ENCODE data around the gene PPP1R14B. TPM values are rescaled to one million over a fixed set of nuclear protein-coding genes. Genes with fewer than 3 reads are reported as not detected.

PPP1R14B gene
- total RNA-seq, 4 donors from 2014 or later: 9.5 to 63.4 (median 28.3) TPM

GRCh38 chr11:64251016-64251752 lies 4.4 kb upstream of the PPP1R14B start, which contains the start of gene PLCB3:
Gene PLCB3 (plus strand): TSS chr11:64251530. CDS start chr11:64251650, 120 bp downstream.
- Histone ChIP-seq H3K9me3 (no peaks in the 10 kb centered on the region), H3K27me3 (no peaks in the 10 kb centered on the region), H3K4me3 (peak within 1 kb of the TSS; percentile 82 to 88), H3K27ac (peak within 1 kb of the TSS; percentile 63 to 75), H3K36me3 (no peaks in the 10 kb centered on the region), H3K4me1 (peaks cover 0 to 16% of the 10 kb centered on the region in 2 donors)
- peak; percentile 82 for TF ChIP-seq POLR2A (IDR thresholded peaks at IDR 0.05)
- TF ChIP-seq, protein P1, sequence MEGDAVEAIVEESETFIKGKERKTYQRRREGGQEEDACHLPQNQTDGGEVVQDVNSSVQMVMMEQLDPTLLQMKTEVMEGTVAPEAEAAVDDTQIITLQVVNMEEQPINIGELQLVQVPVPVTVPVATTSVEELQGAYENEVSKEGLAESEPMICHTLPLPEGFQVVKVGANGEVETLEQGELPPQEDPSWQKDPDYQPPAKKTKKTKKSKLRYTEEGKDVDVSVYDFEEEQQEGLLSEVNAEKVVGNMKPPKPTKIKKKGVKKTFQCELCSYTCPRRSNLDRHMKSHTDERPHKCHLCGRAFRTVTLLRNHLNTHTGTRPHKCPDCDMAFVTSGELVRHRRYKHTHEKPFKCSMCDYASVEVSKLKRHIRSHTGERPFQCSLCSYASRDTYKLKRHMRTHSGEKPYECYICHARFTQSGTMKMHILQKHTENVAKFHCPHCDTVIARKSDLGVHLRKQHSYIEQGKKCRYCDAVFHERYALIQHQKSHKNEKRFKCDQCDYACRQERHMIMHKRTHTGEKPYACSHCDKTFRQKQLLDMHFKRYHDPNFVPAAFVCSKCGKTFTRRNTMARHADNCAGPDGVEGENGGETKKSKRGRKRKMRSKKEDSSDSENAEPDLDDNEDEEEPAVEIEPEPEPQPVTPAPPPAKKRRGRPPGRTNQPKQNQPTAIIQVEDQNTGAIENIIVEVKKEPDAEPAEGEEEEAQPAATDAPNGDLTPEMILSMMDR (IDR thresholded peaks at IDR 0.05): peak; percentile 70 to 95 (median 85)
- intact Hi-C loops (cut with DNase I; ENCODE audit: low total_unique reads): no loop called here
- peak in 1 of 2 donors; percentile 70 for DNase-seq

DNA sequence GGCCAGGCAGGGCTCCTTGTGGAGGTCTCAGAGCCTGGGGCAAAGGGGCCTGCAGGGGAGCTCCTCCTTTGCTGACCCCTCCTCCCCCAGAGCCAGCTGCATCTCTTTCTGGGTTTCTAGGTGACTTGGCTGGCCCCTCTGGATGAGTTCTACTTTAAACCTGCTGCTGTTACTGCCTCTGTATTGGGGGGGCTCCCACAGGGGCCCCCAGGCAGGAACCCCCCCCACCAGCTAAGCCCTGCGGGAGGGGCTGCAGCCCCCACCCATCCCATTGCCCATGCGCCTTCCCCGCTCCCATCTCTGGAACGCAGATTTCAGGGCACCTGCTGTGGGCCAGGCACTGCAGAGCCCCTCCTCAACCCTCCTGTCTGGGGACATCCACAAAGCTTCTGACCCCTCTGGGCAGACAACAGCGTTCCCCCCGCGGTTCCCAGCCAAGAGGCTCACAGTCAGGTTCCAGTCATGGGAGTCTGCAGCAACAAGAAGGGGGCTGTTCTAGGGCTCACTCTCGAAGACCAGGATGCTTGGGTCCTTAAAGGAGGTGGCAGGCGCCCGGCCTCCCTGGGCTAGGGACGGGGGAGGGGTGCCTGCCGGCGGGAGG lies 3.8 kb upstream of the PPP1R14B start:
- H3K4me1 ChIP-seq: peaks cover 0 to 16% of the 10 kb centered on the region in 2 donors
- DNase-seq: no peak
- TF ChIP-seq, protein P1 (IDR thresholded peaks at IDR 0.05): no peak
- no peaks in the 10 kb centered on the region for H3K36me3 ChIP-seq
- H3K27me3 ChIP-seq: no peaks in the 10 kb centered on the region
- intact Hi-C loops (cut with DNase I; ENCODE audit: low total_unique reads): no loop called here
- H3K27ac ChIP-seq: peak overlapping the region; percentile 57 to 63
- H3K9me3 ChIP-seq: no peaks in the 10 kb centered on the region
- H3K4me3 ChIP-seq: peak overlapping the region; percentile 82 to 88

DNA sequence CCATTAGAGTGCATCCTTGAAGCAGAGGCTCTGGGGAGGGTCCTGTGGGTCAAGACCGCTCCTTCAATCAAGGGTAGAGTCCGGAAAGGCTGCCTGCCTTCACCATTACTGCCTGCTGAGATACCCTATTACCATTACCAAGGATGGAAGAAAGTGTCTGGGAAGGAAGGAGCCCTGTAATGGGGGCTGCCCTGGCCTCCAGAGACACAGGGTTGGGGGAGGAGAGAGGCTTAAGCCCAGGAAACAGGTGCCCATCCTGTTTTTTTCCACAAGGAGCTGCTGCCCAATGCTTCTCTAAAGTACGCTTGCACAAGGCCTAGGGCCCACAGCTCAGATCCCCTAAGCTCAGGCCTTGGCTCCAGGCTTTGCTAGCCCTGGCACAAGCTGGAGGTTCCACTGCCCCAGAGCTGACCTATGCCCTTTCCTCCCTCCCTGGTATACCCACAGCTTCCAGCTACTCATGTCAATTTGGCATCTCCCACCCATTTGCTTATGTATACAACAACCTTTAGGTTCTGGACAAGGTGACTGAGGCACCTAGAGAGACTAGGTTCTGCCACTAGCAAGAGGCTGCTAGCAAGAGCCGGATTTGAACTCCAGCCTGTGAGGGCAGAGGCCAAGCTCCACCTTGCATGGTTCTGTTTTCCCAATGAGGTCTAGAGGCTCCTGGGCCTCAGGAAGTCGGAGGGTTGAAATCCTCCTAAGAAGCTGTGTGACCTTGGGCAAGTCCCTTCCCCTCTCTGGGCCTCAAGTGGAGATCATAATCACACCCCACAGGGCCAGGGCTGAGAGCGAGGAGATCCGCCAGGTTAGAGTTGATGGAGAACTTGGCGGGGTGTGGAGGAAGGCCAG lies 3.0 kb upstream of the PPP1R14B start:
- Histone ChIP-seq H3K4me1 (peaks cover 0 to 16% of the 10 kb centered on the region in 2 donors), H3K9me3 (no peaks in the 10 kb centered on the region), H3K4me3 (no peak overlapping the region), H3K27me3 (no peaks in the 10 kb centered on the region), H3K27ac (no peak overlapping the region), H3K36me3 (no peaks in the 10 kb centered on the region)
- intact Hi-C loops (cut with DNase I; ENCODE audit: low total_unique reads): no loop called here
- no peak for TF ChIP-seq POLR2A (IDR thresholded peaks at IDR 0.05)
- TF ChIP-seq, protein P1 (IDR thresholded peaks at IDR 0.05): no peak
- no peak for DNase-seq

GRCh38 chr11:64249038-64249437 lies 2.3 kb upstream of the PPP1R14B start:
- Histone ChIP-seq H3K27ac (no peak overlapping the region), H3K27me3 (no peaks in the 10 kb centered on the region), H3K36me3 (no peaks in the 10 kb centered on the region), H3K4me3 (no peak overlapping the region), H3K4me1 (peaks cover 0 to 16% of the 10 kb centered on the region in 2 donors), H3K9me3 (no peaks in the 10 kb centered on the region)
- TF ChIP-seq POLR2A (IDR thresholded peaks at IDR 0.05): no peak
- TF ChIP-seq, protein P1 (IDR thresholded peaks at IDR 0.05): no peak
- DNase-seq: no peak
- intact Hi-C loops (cut with DNase I; ENCODE audit: low total_unique reads): no loop called here

All from uterus (tissue), 4 donors.